Measurements from ENCODE around the gene HIVEP3. TPM values are rescaled to one million over a fixed set of nuclear protein-coding genes. Genes with fewer than 3 reads are reported as not detected.

The HIVEP3 gene
- total RNA-seq, 2 donors from 2014 or later: 8.0 to 27.6 TPM

GRCh38 chr1:41848216-41848952 is 70.3 kb downstream of the HIVEP3 start:
- Mint-ChIP-seq H3K9me3 (no peaks in the 10 kb centered on the region), H3K27me3 (no peaks in the 10 kb centered on the region), H3K36me3 (ENCODE audit: low read depth) (peaks cover 5% of the 10 kb centered on the region), H3K27ac (no peak overlapping the region), H3K4me3 (no peak overlapping the region), H3K4me1 (peaks cover 34% of the 10 kb centered on the region)
- no peak for ATAC-seq (replicated peaks)

GRCh38 chr1:41847733-41848132 is 71.0 kb downstream of the HIVEP3 start:
- H3K4me1 Mint-ChIP-seq: peaks cover 28% of the 10 kb centered on the region

GRCh38 chr1:41846625-41847405 is 71.9 kb downstream of the HIVEP3 start:
- H3K9me3 Mint-ChIP-seq: no peaks in the 10 kb centered on the region
- H3K36me3 Mint-ChIP-seq (ENCODE audit: low read depth): peaks cover 5% of the 10 kb centered on the region
- peak; percentile 5 for ATAC-seq (replicated peaks)
- peak overlapping the region; percentile 20 for H3K27ac Mint-ChIP-seq
- H3K4me1 Mint-ChIP-seq: peaks cover 26% of the 10 kb centered on the region
- no peak overlapping the region for H3K4me3 Mint-ChIP-seq
- H3K27me3 Mint-ChIP-seq: no peaks in the 10 kb centered on the region

More at GRCh38 chr1:41847733-41848132, 71.0 kb downstream of the HIVEP3 start:
- Mint-ChIP-seq H3K27ac (no peak overlapping the region), H3K4me3 (no peak overlapping the region), H3K36me3 (ENCODE audit: low read depth) (peaks cover 5% of the 10 kb centered on the region), H3K27me3 (no peaks in the 10 kb centered on the region), H3K9me3 (no peaks in the 10 kb centered on the region)
- no peak for ATAC-seq (replicated peaks)

- Mint-ChIP-seq H3K4me1 (peaks cover 25% of the 10 kb centered on the region), H3K4me3 (no peak overlapping the region), H3K9me3 (no peaks in the 10 kb centered on the region), H3K36me3 (ENCODE audit: low read depth) (peaks cover 5% of the 10 kb centered on the region), H3K27ac (no peak overlapping the region), H3K27me3 (no peaks in the 10 kb centered on the region)
- ATAC-seq (replicated peaks): no peak
These were observed 73.9 kb downstream of the HIVEP3 start for GRCh38 chr1:41844781-41845272.

- no peak for ATAC-seq (replicated peaks)
- no peak overlapping the region for H3K4me3 Mint-ChIP-seq
These were observed 74.5 kb downstream of the HIVEP3 start for GRCh38 chr1:41844255-41844654.

GRCh38 chr1:41842993-41843755 is 75.5 kb downstream of the HIVEP3 start:
- no peak for ATAC-seq (replicated peaks)
- Mint-ChIP-seq H3K27me3 (no peaks in the 10 kb centered on the region), H3K27ac (no peak overlapping the region), H3K4me3 (no peak overlapping the region), H3K4me1 (peaks cover 25% of the 10 kb centered on the region), H3K36me3 (ENCODE audit: low read depth) (peaks cover 5% of the 10 kb centered on the region), H3K9me3 (no peaks in the 10 kb centered on the region)

More at GRCh38 chr1:41844255-41844654, 74.5 kb downstream of the HIVEP3 start:
- H3K27ac Mint-ChIP-seq: no peak overlapping the region
- H3K4me1 Mint-ChIP-seq: peaks cover 25% of the 10 kb centered on the region
- no peaks in the 10 kb centered on the region for H3K9me3 Mint-ChIP-seq
- H3K36me3 Mint-ChIP-seq (ENCODE audit: low read depth): peaks cover 5% of the 10 kb centered on the region
- H3K27me3 Mint-ChIP-seq: no peaks in the 10 kb centered on the region

GRCh38 chr1:41842326-41842725 is 76.4 kb downstream of the HIVEP3 start:
- Mint-ChIP-seq H3K9me3 (no peaks in the 10 kb centered on the region), H3K27ac (no peak overlapping the region), H3K36me3 (ENCODE audit: low read depth) (peaks cover 2% of the 10 kb centered on the region), H3K4me1 (peaks cover 21% of the 10 kb centered on the region), H3K27me3 (no peaks in the 10 kb centered on the region), H3K4me3 (no peak overlapping the region)
- no peak for ATAC-seq (replicated peaks)

- Mint-ChIP-seq H3K27ac (no peak overlapping the region), H3K4me1 (peaks cover 12% of the 10 kb centered on the region), H3K4me3 (no peak overlapping the region), H3K27me3 (no peaks in the 10 kb centered on the region), H3K9me3 (no peaks in the 10 kb centered on the region), H3K36me3 (ENCODE audit: low read depth) (no peaks in the 10 kb centered on the region)
- ATAC-seq (replicated peaks): no peak
These were observed 78.0 kb downstream of the HIVEP3 start for GRCh38 chr1:41840592-41841246.

- Mint-ChIP-seq H3K27me3 (no peaks in the 10 kb centered on the region), H3K36me3 (ENCODE audit: low read depth) (no peaks in the 10 kb centered on the region), H3K27ac (no peak overlapping the region)
These were observed 80.5 kb downstream of the HIVEP3 start for GRCh38 chr1:41838266-41838665.

GRCh38 chr1:41837691-41838090 is 81.0 kb downstream of the HIVEP3 start:
- no peak for ATAC-seq (replicated peaks)
- Mint-ChIP-seq H3K27ac (no peak overlapping the region), H3K9me3 (no peaks in the 10 kb centered on the region), H3K4me1 (peaks cover 4% of the 10 kb centered on the region), H3K4me3 (no peak overlapping the region), H3K27me3 (no peaks in the 10 kb centered on the region), H3K36me3 (ENCODE audit: low read depth) (no peaks in the 10 kb centered on the region)

More at GRCh38 chr1:41838266-41838665, 80.5 kb downstream of the HIVEP3 start:
- ATAC-seq (replicated peaks): no peak
- peaks cover 4% of the 10 kb centered on the region for H3K4me1 Mint-ChIP-seq
- no peaks in the 10 kb centered on the region for H3K9me3 Mint-ChIP-seq
- no peak overlapping the region for H3K4me3 Mint-ChIP-seq

- Mint-ChIP-seq H3K4me1 (no peaks in the 10 kb centered on the region), H3K36me3 (ENCODE audit: low read depth) (no peaks in the 10 kb centered on the region), H3K27me3 (no peaks in the 10 kb centered on the region), H3K4me3 (no peak overlapping the region), H3K9me3 (no peaks in the 10 kb centered on the region), H3K27ac (no peak overlapping the region)
- no peak for ATAC-seq (replicated peaks)
These were observed 83.2 kb downstream of the HIVEP3 start for GRCh38 chr1:41835485-41835884.

GRCh38 chr1:41833519-41834000 is 85.2 kb downstream of the HIVEP3 start:
- Mint-ChIP-seq H3K36me3 (ENCODE audit: low read depth) (no peaks in the 10 kb centered on the region), H3K9me3 (no peaks in the 10 kb centered on the region), H3K4me1 (no peaks in the 10 kb centered on the region), H3K27me3 (no peaks in the 10 kb centered on the region), H3K27ac (no peak overlapping the region), H3K4me3 (no peak overlapping the region)
- no peak for ATAC-seq (replicated peaks)

- no peak for ATAC-seq (replicated peaks)
- no peak overlapping the region for H3K4me3 Mint-ChIP-seq
- H3K4me1 Mint-ChIP-seq: no peaks in the 10 kb centered on the region
- no peaks in the 10 kb centered on the region for H3K36me3 Mint-ChIP-seq (ENCODE audit: low read depth)
- no peak overlapping the region for H3K27ac Mint-ChIP-seq
- H3K9me3 Mint-ChIP-seq: no peaks in the 10 kb centered on the region
- no peaks in the 10 kb centered on the region for H3K27me3 Mint-ChIP-seq
These were observed 88.0 kb downstream of the HIVEP3 start for GRCh38 chr1:41830726-41831125.
